OCI-LY7 (cell line): ENCODE results near the gene CFAP92. TPM values are rescaled to one million over a fixed set of nuclear protein-coding genes. Genes with fewer than 3 reads are reported as not detected.

Source experiments
- BruUV-seq: library from RNA; stranded (reverse); fragments of 400-500 nt; replicated peaks from 2 replicates; lab custom pipeline; 2021; lab: Mats Ljungman, UMichigan
- CTCF ChIA-PET: fragments of 300-600 bp; sonication (Branson Sonifier 250); formaldehyde crosslinking; loops from one replicate; lab custom pipeline; 2022; ENCODE audit warnings: antibody characterized with exemption; ENCODE audit not compliant: unreplicated experiment; lab: Charles Lee
- POLR2A ChIA-PET: fragments of 300-600 bp; sonication (Branson Sonifier 250); formaldehyde crosslinking; loops from one replicate; lab custom pipeline; 2022; ENCODE audit warnings: antibody characterized with exemption; lab: Charles Lee
- DNase-seq: peaks from one replicate; pipeline ENCODE4 v3.0.0-alpha.2; 2015; ENCODE audit warnings: low spot score
- H2AFZ ChIP-seq: fragments of 200-600 bp; sonication (generic), shearing (Covaris generic); 2 replicates; pipeline ENCODE4 v1.6.1; 2014; ENCODE audit warnings: mild to moderate bottlenecking, antibody characterized with exemption, low read length, moderate library complexity
- H3K27ac ChIP-seq: fragments of 200-600 bp; sonication (generic); 2 replicates; pipeline ENCODE4 v1.5.1; 2014; ENCODE audit warnings: mixed run types, low read depth, mild to moderate bottlenecking, moderate library complexity, low read length, inconsistent platforms; ENCODE audit not compliant: poor library complexity, severe bottlenecking
- H3K36me3 ChIP-seq: fragments of 200-600 bp; sonication (generic); 2 replicates; pipeline ENCODE4 v1.6.1; 2014; ENCODE audit warnings: mild to moderate bottlenecking, antibody characterized with exemption, low read length, moderate library complexity, mixed read lengths; ENCODE audit not compliant: insufficient read depth
- H3K4me1 ChIP-seq: fragments of 200-600 bp; sonication (generic); 2 replicates; pipeline ENCODE4 v1.5.1; 2014; ENCODE audit warnings: mild to moderate bottlenecking, low read length; ENCODE audit not compliant: insufficient read depth, poor library complexity, severe bottlenecking
- H3K4me2 ChIP-seq: fragments of 200-600 bp; sonication (generic); 2 replicates; pipeline ENCODE4 v1.6.1; 2014; ENCODE audit warnings: mild to moderate bottlenecking, low read length
- H3K4me3 ChIP-seq: fragments of 200-600 bp; sonication (generic); 2 replicates; pipeline ENCODE4 v1.5.1; 2014; ENCODE audit warnings: mild to moderate bottlenecking, low read depth, low read length; ENCODE audit not compliant: poor library complexity, severe bottlenecking
- H3K79me2 ChIP-seq: fragments of 200-600 bp; sonication (generic); 2 replicates; pipeline ENCODE4 v1.6.1; 2016; ENCODE audit warnings: low read depth, mild to moderate bottlenecking, low read length, moderate library complexity, mixed read lengths; ENCODE audit not compliant: insufficient read depth
- H3K9me2 ChIP-seq: fragments of 200-600 bp; sonication (generic); 2 replicates; pipeline ENCODE4 v1.6.1; 2016; ENCODE audit warnings: mild to moderate bottlenecking, low read length, mixed read lengths; ENCODE audit not compliant: insufficient read depth
- H3K9me3 ChIP-seq: fragments of 200-600 bp; sonication (generic); 2 replicates; pipeline ENCODE4 v1.6.1; 2014; ENCODE audit warnings: mild to moderate bottlenecking, mixed run types, low read length, mixed read lengths
- H4K20me1 ChIP-seq: fragments of 200-600 bp; sonication (generic); 2 replicates; pipeline ENCODE4 v1.6.1; 2014; ENCODE audit warnings: mild to moderate bottlenecking, antibody characterized with exemption, low read length, moderate library complexity, mixed read lengths; ENCODE audit not compliant: insufficient read depth
- EZH2phosphoT487 ChIP-seq: fragments of 200-600 bp; sonication (generic); IDR thresholded peaks from 2 replicates; pipeline ENCODE4 v1.6.1; 2018; ENCODE audit warnings: low read depth, borderline replicate concordance, mild to moderate bottlenecking, mixed run types, antibody characterized with exemption, low read length, moderate library complexity, mixed read lengths
- intact Hi-C: fragments of 100-400 bp; cut with micrococcal nuclease; formaldehyde crosslinking; loops from one replicate; pipeline ENCODE4 v1.10.0; 2022; ENCODE audit not compliant: unreplicated experiment
- total RNA-seq, 2 experiments: library from RNA; depleted of rRNA in 1 of 2; stranded (reverse); fragments of >200 nt in 1 of 2; shearing (Covaris generic) in 1 of 2; gene quantifications; 2 replicates each; pipeline ENCODE4 v1.2.3, GENCODE V29; 2014 to 2022
- TF ChIP-seq, protein P1 (sequence below): fragments of 200-600 bp; sonication (generic); conservative IDR thresholded peaks from 2 replicates; pipeline ENCODE4 v1.5.1; 2014; ENCODE audit warnings: mild to moderate bottlenecking, antibody characterized with exemption, low read length, moderate library complexity, mixed read lengths

The CFAP92 gene
- total RNA-seq, 2 experiments from 2014 or later: 0.08 to 0.66 TPM

DNA sequence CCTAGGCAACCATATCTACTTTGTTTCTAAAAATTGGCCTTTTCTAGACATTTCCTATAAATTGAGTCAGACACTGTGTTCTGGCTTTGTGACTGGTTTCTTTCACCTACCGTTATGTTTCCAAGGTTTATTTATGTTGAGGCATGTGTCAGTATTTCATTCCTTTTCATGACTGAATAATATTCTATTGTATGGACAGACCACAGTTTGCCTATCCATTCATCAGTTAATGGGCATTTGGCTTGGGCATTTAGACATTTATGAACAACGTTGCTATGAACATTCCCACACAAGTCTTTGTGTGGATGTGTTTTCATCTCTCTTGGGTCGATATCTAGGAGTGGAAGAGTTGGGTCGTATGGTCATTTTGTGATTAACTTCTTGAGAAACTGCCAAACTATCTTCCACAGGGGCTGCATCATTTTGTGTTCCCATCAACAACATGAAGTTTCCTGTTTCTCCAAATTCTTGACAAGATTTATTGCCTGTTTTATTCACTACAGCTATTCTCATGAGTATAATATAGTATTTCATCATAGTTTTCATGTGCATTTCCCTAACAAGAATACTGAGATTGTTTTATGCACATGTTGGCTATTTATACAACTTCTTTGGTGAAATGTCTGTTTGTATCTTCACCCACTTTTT lies 3.7 kb upstream of the CFAP92 start:
- Histone ChIP-seq H3K4me1 (peaks cover 38% of the 10 kb centered on the region), H3K79me2 (no peaks in the 10 kb centered on the region), H3K9me3 (no peaks in the 10 kb centered on the region), H3K36me3 (no peaks in the 10 kb centered on the region), H3K27ac (no peak overlapping the region), H2AFZ (no peak overlapping the region), H3K9me2 (no peaks in the 10 kb centered on the region), H3K4me2 (no peak overlapping the region), H3K4me3 (no peak overlapping the region), H4K20me1 (no peaks in the 10 kb centered on the region)
- no peak for DNase-seq
- TF ChIP-seq EZH2phosphoT487: no peak
- TF ChIP-seq, protein P1, sequence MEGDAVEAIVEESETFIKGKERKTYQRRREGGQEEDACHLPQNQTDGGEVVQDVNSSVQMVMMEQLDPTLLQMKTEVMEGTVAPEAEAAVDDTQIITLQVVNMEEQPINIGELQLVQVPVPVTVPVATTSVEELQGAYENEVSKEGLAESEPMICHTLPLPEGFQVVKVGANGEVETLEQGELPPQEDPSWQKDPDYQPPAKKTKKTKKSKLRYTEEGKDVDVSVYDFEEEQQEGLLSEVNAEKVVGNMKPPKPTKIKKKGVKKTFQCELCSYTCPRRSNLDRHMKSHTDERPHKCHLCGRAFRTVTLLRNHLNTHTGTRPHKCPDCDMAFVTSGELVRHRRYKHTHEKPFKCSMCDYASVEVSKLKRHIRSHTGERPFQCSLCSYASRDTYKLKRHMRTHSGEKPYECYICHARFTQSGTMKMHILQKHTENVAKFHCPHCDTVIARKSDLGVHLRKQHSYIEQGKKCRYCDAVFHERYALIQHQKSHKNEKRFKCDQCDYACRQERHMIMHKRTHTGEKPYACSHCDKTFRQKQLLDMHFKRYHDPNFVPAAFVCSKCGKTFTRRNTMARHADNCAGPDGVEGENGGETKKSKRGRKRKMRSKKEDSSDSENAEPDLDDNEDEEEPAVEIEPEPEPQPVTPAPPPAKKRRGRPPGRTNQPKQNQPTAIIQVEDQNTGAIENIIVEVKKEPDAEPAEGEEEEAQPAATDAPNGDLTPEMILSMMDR: no peak
- no TSS peak for BruUV-seq
- ChIA-PET CTCF (interaction anchor here (1.0 kb wide), 1 partner anchor 28 kb away, joined by 3 read pairs; no protein-coding TSS in a partner anchor), POLR2A (interaction anchor here (0.6 to 1.3 kb wide), 4 partner anchors 10 to 474 kb away, joined by 3 read pairs; no protein-coding TSS in a partner anchor)
- intact Hi-C loops: no loop called here

DNA sequence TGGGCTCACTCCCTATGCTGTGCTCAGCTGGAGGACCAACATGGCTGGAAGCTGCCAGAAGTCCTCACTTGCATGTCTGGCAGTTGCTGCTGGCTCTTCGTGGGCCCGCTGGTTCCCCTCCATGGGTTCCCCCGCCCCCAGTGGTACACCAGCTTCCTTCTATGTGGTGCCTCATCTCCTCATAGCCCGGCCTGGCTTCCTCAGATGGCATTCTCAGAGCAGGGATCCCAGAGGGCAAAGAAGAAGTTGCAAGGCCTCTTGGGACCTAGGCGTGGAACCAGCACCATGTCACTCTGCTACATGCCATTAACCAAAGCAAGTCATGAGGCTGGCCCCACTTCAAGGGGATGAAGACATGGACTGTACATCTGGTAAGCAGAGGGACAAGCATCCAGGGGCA lies 2.9 kb upstream of the CFAP92 start:
- no peak for TF ChIP-seq EZH2phosphoT487
- TF ChIP-seq, protein P1: no peak
- Histone ChIP-seq H4K20me1 (no peaks in the 10 kb centered on the region), H3K4me2 (no peak overlapping the region), H3K4me3 (no peak overlapping the region), H3K27ac (no peak overlapping the region), H3K9me3 (no peaks in the 10 kb centered on the region), H2AFZ (no peak overlapping the region), H3K9me2 (no peaks in the 10 kb centered on the region), H3K79me2 (no peaks in the 10 kb centered on the region), H3K4me1 (peaks cover 38% of the 10 kb centered on the region), H3K36me3 (no peaks in the 10 kb centered on the region)
- intact Hi-C loops: no loop called here
- DNase-seq: no peak
- ChIA-PET POLR2A (interaction anchor here (0.7 kb wide), 1 partner anchor 475 kb away, joined by 3 read pairs; no protein-coding TSS in a partner anchor), CTCF (interaction anchor here (1.0 to 3.2 kb wide), 2 partner anchors 19 to 27 kb away, joined by 3 to 18 read pairs; no protein-coding TSS in a partner anchor)
- no TSS peak for BruUV-seq

DNA sequence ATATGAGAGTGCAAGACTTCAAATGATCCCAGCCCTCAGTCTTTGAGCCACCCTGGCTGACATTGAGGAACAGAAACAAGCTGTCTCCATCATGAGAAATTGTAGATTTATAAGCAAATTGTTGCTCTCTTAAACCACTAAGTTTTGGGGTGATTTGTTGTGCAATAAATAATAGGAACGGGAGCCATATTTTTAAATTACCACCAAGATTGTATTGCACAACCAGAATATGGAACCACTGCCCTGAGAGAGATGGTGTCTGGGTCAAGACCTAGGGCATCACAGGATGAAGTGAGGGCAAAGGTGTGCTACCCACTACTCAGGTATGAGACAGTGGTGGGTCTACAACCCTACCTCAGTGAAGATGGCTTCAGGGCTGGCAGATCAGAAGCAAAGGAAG lies 2.3 kb upstream of the CFAP92 start:
- no peaks in the 10 kb centered on the region for H3K9me2 ChIP-seq
- intact Hi-C loops: no loop called here
- no peak overlapping the region for H2AFZ ChIP-seq
- TF ChIP-seq, protein P1: no peak
- no peak for TF ChIP-seq EZH2phosphoT487
- H3K4me1 ChIP-seq: peaks cover 38% of the 10 kb centered on the region
- H3K27ac ChIP-seq: no peak overlapping the region
- no TSS peak for BruUV-seq
- no peak overlapping the region for H3K4me2 ChIP-seq
- no peak for DNase-seq
- no peak overlapping the region for H3K4me3 ChIP-seq
- no peaks in the 10 kb centered on the region for H4K20me1 ChIP-seq
- H3K9me3 ChIP-seq: no peaks in the 10 kb centered on the region
- ChIA-PET POLR2A (no interaction called here), CTCF (interaction anchor here (3.2 kb wide), 1 partner anchor 20 kb away, joined by 18 read pairs; no protein-coding TSS in a partner anchor)
- no peaks in the 10 kb centered on the region for H3K79me2 ChIP-seq
- H3K36me3 ChIP-seq: no peaks in the 10 kb centered on the region
